Type B pancreatic cell (in vitro differentiated cells): Measurements from ENCODE around the gene PTPRC. TPM values are rescaled to one million over a fixed set of nuclear protein-coding genes. Genes with fewer than 3 reads are reported as not detected.

Experiments
- DNase-seq: peaks from one replicate; pipeline ENCODE4 v3.0.0; 2021; ENCODE audit warnings: mixed read lengths; ENCODE audit not compliant: unreplicated experiment; ENCODE audit errors: extremely low spot score
- H3K27ac Mint-ChIP-seq: 2 replicates; pipeline ENCODE4 v1.8.0; 2021; ENCODE audit warnings: mild to moderate bottlenecking, mixed read lengths
- H3K27me3 Mint-ChIP-seq: 2 replicates; pipeline ENCODE4 v1.8.0; 2021; ENCODE audit warnings: mixed read lengths
- H3K36me3 Mint-ChIP-seq: 2 replicates; pipeline ENCODE4 v1.8.0; 2021; ENCODE audit warnings: mixed read lengths
- H3K4me1 Mint-ChIP-seq: one replicate; pipeline ENCODE4 v1.8.0; 2021; ENCODE audit warnings: mixed read lengths; ENCODE audit not compliant: unreplicated experiment
- H3K4me3 Mint-ChIP-seq: 2 replicates; pipeline ENCODE4 v1.8.0; 2021; ENCODE audit warnings: mild to moderate bottlenecking, mixed read lengths
- H3K9me3 Mint-ChIP-seq: 2 replicates; pipeline ENCODE4 v1.8.0; 2021; ENCODE audit warnings: mixed read lengths
- total RNA-seq: library from RNA; stranded (reverse); gene quantifications from 2 replicates; pipeline ENCODE4 v1.2.1, GENCODE V29; 2021; ENCODE audit warnings: low replicate concordance
- TF ChIP-seq, protein P1 (sequence below): fragments of 200-600 bp; sonication (generic); conservative IDR thresholded peaks from 2 replicates; pipeline ENCODE4 v1.5.0; 2021; ENCODE audit warnings: antibody characterized with exemption, mild to moderate bottlenecking

The PTPRC gene
- total RNA-seq, 1 donor from 2014 or later = not detected

DNA sequence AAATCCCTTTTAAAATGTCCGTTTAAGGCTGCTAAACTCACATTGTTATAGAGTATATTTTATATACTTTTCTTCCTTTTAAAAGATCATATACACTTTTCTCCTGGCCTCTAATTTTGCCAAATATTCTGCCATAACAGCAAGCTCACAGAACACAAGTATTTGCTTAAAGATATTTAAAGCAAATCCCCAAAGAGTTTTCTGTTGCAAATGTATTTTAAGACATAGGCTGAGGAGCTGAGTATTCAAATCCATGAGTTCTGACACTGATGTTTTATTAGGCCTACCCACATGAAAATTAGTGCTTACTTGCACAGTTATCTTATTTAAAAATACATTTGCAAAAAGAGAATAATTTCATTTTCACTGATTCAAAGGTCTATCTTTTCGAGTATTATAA is 1.7 kb upstream of the PTPRC start:
- H3K27ac Mint-ChIP-seq = no peak overlapping the region
- TF ChIP-seq, protein P1, sequence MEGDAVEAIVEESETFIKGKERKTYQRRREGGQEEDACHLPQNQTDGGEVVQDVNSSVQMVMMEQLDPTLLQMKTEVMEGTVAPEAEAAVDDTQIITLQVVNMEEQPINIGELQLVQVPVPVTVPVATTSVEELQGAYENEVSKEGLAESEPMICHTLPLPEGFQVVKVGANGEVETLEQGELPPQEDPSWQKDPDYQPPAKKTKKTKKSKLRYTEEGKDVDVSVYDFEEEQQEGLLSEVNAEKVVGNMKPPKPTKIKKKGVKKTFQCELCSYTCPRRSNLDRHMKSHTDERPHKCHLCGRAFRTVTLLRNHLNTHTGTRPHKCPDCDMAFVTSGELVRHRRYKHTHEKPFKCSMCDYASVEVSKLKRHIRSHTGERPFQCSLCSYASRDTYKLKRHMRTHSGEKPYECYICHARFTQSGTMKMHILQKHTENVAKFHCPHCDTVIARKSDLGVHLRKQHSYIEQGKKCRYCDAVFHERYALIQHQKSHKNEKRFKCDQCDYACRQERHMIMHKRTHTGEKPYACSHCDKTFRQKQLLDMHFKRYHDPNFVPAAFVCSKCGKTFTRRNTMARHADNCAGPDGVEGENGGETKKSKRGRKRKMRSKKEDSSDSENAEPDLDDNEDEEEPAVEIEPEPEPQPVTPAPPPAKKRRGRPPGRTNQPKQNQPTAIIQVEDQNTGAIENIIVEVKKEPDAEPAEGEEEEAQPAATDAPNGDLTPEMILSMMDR = no peak
- DNase-seq = no peak
- H3K36me3 Mint-ChIP-seq = no peaks in the 10 kb centered on the region
- H3K9me3 Mint-ChIP-seq = peaks cover 5% of the 10 kb centered on the region
- no peaks in the 10 kb centered on the region for H3K27me3 Mint-ChIP-seq
- H3K4me1 Mint-ChIP-seq = no peaks in the 10 kb centered on the region
- no peak overlapping the region for H3K4me3 Mint-ChIP-seq

DNA sequence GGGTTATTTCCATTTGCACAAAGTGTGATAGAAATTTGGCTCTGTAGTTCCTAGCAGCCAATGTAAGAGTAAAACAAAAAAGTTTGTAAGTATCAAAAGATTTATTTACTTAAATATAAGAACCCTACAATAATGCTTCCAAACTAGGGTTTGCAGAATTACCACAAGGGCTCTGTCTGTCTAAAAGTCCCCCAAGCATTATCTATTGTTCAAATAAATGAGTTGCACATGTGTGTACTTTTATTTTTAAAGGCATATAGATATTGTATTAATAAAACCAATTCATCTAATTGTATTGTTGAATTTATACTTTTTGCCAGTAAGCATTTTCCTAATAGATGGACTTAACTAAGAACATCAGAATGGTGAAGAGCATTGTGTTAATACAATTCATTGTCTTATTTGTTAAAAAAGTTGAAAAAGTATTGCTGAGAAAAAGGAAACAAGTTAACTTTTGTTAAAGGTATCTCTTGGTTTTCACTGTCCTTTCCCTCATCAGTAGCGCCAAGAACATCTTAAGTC is 863 bp upstream of the PTPRC start:
- DNase-seq = no peak
- H3K27me3 Mint-ChIP-seq = no peaks in the 10 kb centered on the region
- H3K27ac Mint-ChIP-seq = no peak overlapping the region
- no peaks in the 10 kb centered on the region for H3K36me3 Mint-ChIP-seq
- H3K9me3 Mint-ChIP-seq = peaks cover 5% of the 10 kb centered on the region
- H3K4me1 Mint-ChIP-seq = no peaks in the 10 kb centered on the region
- TF ChIP-seq, protein P1 = no peak
- H3K4me3 Mint-ChIP-seq = no peak overlapping the region

DNA sequence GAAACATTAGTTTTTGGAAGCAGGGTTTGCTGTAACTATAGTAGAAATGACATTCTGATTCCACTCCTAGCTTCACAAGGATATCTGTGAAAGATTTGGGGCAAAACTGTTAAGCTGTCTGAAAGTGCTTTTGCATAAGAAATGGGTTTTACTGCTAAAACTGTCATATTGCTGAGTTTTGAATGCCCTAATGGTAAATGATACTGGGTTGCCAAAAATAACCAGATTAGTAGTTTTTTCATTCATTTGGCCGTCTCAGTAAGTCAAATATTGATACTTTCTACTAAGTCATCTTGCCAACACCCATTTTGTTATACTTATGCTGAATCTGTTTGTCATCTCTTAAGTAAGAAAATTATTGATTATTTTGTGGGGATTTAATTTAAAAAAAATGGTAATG is 399 bp upstream of the PTPRC start:
- no peak overlapping the region for H3K27ac Mint-ChIP-seq
- TF ChIP-seq, protein P1 = no peak
- H3K9me3 Mint-ChIP-seq = peaks cover under 1% of the 10 kb centered on the region
- H3K27me3 Mint-ChIP-seq = no peaks in the 10 kb centered on the region
- no peak for DNase-seq
- H3K4me3 Mint-ChIP-seq = no peak overlapping the region
- no peaks in the 10 kb centered on the region for H3K36me3 Mint-ChIP-seq
- H3K4me1 Mint-ChIP-seq = no peaks in the 10 kb centered on the region

DNA sequence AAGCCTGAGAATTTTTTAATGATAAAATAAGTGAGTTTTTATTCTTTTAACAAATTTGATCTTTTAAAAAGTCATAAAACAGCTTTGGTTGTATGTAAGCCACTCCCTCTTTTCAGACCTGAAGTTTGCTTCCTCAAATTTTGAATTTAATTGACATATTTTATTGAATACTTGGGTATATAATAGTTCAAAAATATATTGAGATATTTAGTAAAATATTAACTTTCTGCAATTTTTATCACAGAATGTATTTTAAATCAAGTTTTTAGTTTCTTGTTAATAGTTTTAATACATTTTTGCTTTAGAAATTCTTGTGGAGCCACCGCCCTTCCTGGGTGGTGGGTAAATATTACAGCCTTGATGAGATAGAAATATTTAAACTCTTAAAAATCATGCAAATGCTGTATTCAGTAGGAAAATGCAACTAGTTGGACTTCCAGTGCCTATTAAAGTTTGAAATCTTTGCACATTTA is 867 bp downstream of the PTPRC start:
- H3K9me3 Mint-ChIP-seq = no peaks in the 10 kb centered on the region
- H3K4me3 Mint-ChIP-seq = no peak overlapping the region
- no peaks in the 10 kb centered on the region for H3K27me3 Mint-ChIP-seq
- H3K4me1 Mint-ChIP-seq = no peaks in the 10 kb centered on the region
- TF ChIP-seq, protein P1 = no peak
- no peak for DNase-seq
- no peaks in the 10 kb centered on the region for H3K36me3 Mint-ChIP-seq
- no peak overlapping the region for H3K27ac Mint-ChIP-seq

DNA sequence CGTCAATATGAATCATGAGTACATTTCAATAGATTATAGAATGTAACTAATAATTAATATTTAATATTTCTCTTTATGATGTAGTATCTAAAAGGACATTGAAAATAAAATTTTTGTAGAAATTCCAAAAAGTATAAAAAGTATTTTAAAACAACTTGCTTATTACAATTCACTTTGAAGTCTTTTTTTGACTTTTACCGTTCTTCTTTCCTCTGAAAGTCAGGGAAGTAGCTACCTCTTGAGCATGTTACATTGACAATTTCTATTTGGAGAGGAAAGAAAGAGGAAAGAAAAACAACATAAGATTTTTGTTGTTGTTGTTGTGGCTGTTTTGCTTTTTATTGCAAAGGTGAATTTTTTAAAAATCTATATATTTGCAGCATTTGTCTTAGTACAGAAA is 1.3 kb downstream of the PTPRC start:
- Mint-ChIP-seq H3K9me3 (no peaks in the 10 kb centered on the region), H3K27ac (no peak overlapping the region), H3K4me3 (no peak overlapping the region), H3K36me3 (no peaks in the 10 kb centered on the region), H3K27me3 (no peaks in the 10 kb centered on the region), H3K4me1 (no peaks in the 10 kb centered on the region)
- TF ChIP-seq, protein P1 = no peak
- no peak for DNase-seq

DNA sequence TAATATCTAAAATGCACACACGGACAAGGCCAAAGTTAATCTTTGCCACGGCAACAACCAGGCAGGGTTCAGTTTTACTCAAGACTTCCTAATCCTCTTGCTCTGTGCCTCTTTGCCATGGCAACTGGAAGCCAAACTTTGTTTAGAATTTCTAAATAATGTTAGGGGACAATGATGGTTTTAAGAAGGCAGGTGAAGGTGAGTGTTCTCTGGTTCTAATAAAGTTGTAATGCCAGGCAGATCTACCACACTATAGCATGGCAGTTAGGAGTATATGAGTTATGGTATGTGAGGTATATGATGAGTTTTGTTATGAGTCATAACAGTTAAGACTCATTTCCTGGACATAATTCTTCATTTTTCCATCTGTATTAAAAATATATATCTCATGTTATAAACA is 2.7 kb downstream of the PTPRC start:
- Mint-ChIP-seq H3K27me3 (no peaks in the 10 kb centered on the region), H3K27ac (no peak overlapping the region), H3K4me3 (no peak overlapping the region), H3K4me1 (no peaks in the 10 kb centered on the region), H3K9me3 (no peaks in the 10 kb centered on the region), H3K36me3 (no peaks in the 10 kb centered on the region)
- TF ChIP-seq, protein P1 = no peak
- DNase-seq = no peak
